Measurements from ENCODE around the gene HGD.
A peak's percentile ranks its signal among the peaks of the same experiment; 100 is the strongest.

HGD gene

GRCh38 chr3:120682095-120682681, at the start of gene HGD:
HGD (minus strand) TSS chr3:120682239; CDS start chr3:120682111, 128 bp downstream.
- DNase-seq (ENCODE audit: low read depth in 2 of 2), result no peak

- no peak for DNase-seq (ENCODE audit: low read depth in 2 of 2)
Measured at GRCh38 chr3:120730576-120731542, 48.8 kb upstream of the HGD start.

GRCh38 chr3:120726791-120727190, 44.8 kb upstream of the HGD start:
- no peak for DNase-seq (ENCODE audit: low read depth in 2 of 2)

GRCh38 chr3:120719167-120719834, 37.3 kb upstream of the HGD start:
- peak; percentile 25 to 32 for DNase-seq (ENCODE audit: low read depth in 2 of 2)

- DNase-seq (ENCODE audit: low read depth in 2 of 2), result no peak
Measured at GRCh38 chr3:120713262-120713661, 31.2 kb upstream of the HGD start.

- DNase-seq (ENCODE audit: low read depth in 2 of 2), result no peak
Measured at GRCh38 chr3:120710369-120710768, 28.3 kb upstream of the HGD start.

- no peak for DNase-seq (ENCODE audit: low read depth in 2 of 2)
Measured at GRCh38 chr3:120708408-120708807, 26.4 kb upstream of the HGD start.

GRCh38 chr3:120706950-120707349, 24.9 kb upstream of the HGD start:
- no peak for DNase-seq (ENCODE audit: low read depth in 2 of 2)

- no peak for DNase-seq (ENCODE audit: low read depth in 2 of 2)
Measured at GRCh38 chr3:120705884-120706582, 24.0 kb upstream of the HGD start.

GRCh38 chr3:120699333-120699732, 17.3 kb upstream of the HGD start:
- no peak for DNase-seq (ENCODE audit: low read depth in 2 of 2)

- DNase-seq (ENCODE audit: low read depth in 2 of 2), result no peak
Measured at GRCh38 chr3:120693439-120694171, 11.6 kb upstream of the HGD start.

- no peak for DNase-seq (ENCODE audit: low read depth in 2 of 2)
Measured at GRCh38 chr3:120689395-120689794, 7.4 kb upstream of the HGD start.

GRCh38 chr3:120688121-120688520, 6.1 kb upstream of the HGD start:
- DNase-seq (ENCODE audit: low read depth in 2 of 2), result no peak

GRCh38 chr3:120685411-120685810, 3.4 kb upstream of the HGD start:
- no peak for DNase-seq (ENCODE audit: low read depth in 2 of 2)

GRCh38 chr3:120684896-120685295, 2.9 kb upstream of the HGD start:
- DNase-seq (ENCODE audit: low read depth in 2 of 2), result no peak

GRCh38 chr3:120683671-120684301, 1.7 kb upstream of the HGD start:
- DNase-seq (ENCODE audit: low read depth in 2 of 2), result no peak

GRCh38 chr3:120683213-120683612, 1.2 kb upstream of the HGD start:
- no peak for DNase-seq (ENCODE audit: low read depth in 2 of 2)

GRCh38 chr3:120681506-120682038, 467 bp downstream of the HGD start:
- DNase-seq (ENCODE audit: low read depth in 2 of 2), result no peak

- DNase-seq (ENCODE audit: low read depth in 2 of 2), result no peak
Measured at GRCh38 chr3:120681018-120681417, 1.0 kb downstream of the HGD start.

- no peak for DNase-seq (ENCODE audit: low read depth in 2 of 2)
Measured at GRCh38 chr3:120680193-120680894, 1.7 kb downstream of the HGD start.
